ENCODE data around the gene BCL2L12. TPM values are rescaled to one million over a fixed set of nuclear protein-coding genes. Genes with fewer than 3 reads are reported as not detected.

The BCL2L12 gene
- total RNA-seq, 4 donors from 2014 or later, result 2.1 to 7.9 (median 3.3) TPM

GRCh38 chr19:49654581-49654980 is 11.2 kb upstream of the BCL2L12 start:
- no peak for TF ChIP-seq CTCF (IDR thresholded peaks at IDR 0.05; ENCODE audit: low read depth)

- TF ChIP-seq CTCF (IDR thresholded peaks at IDR 0.05; ENCODE audit: low read depth), result no peak
Measured at GRCh38 chr19:49655570-49656455, 9.9 kb upstream of the BCL2L12 start.

GRCh38 chr19:49656456-49657109 is 9.2 kb upstream of the BCL2L12 start:
- no peak for TF ChIP-seq CTCF (IDR thresholded peaks at IDR 0.05; ENCODE audit: low read depth)

- TF ChIP-seq CTCF (IDR thresholded peaks at IDR 0.05; ENCODE audit: low read depth), result no peak
Measured at GRCh38 chr19:49657493-49658138, 8.1 kb upstream of the BCL2L12 start.

GRCh38 chr19:49658139-49658517 is 7.6 kb upstream of the BCL2L12 start:
- TF ChIP-seq CTCF (IDR thresholded peaks at IDR 0.05; ENCODE audit: low read depth), result no peak

GRCh38 chr19:49658566-49659442 is 6.9 kb upstream of the BCL2L12 start:
- TF ChIP-seq CTCF (IDR thresholded peaks at IDR 0.05; ENCODE audit: low read depth), result no peak

Data from subcutaneous adipose tissue (tissue), 4 donors.